ENCODE results near the gene SHISA7. TPM values are rescaled to one million over a fixed set of nuclear protein-coding genes. Genes with fewer than 3 reads are reported as not detected.
"Not testable (repeated sequence)": the region's sequence is repeated elsewhere in the genome, so short reads cannot be mapped to it uniquely, and the experiment has no call there.

Gene SHISA7
- total and polyA plus RNA-seq, 2 experiments from 2014 or later = not detected

- Histone ChIP-seq H3K9me3 (ENCODE audit: low read depth) (no peaks in the 10 kb centered on the region), H3K4me1 (ENCODE audit: low read depth) (no peaks in the 10 kb centered on the region), H3K36me3 (no peaks in the 10 kb centered on the region), H3K27me3 (peaks cover 6% of the 10 kb centered on the region), H3K4me3 (no peak overlapping the region), H3K27ac (no peak overlapping the region)
- no peak for TF ChIP-seq CTCF (IDR thresholded peaks at IDR 0.05; ENCODE audit: low read depth, low read length)
- DNase-seq (ENCODE audit: low read depth in 1 of 2, low spot score in 1 of 2) = no peak
Observed at GRCh38 chr19:55419103-55419502, 24.0 kb downstream of the SHISA7 start.

GRCh38 chr19:55418185-55418584 is 24.9 kb downstream of the SHISA7 start:
- Histone ChIP-seq H3K36me3 (no peaks in the 10 kb centered on the region), H3K27ac (no peak overlapping the region), H3K4me1 (ENCODE audit: low read depth) (no peaks in the 10 kb centered on the region), H3K4me3 (no peak overlapping the region), H3K9me3 (ENCODE audit: low read depth) (no peaks in the 10 kb centered on the region), H3K27me3 (peaks cover 6% of the 10 kb centered on the region)
- TF ChIP-seq CTCF (IDR thresholded peaks at IDR 0.05; ENCODE audit: low read depth, low read length) = peak; percentile 73
- peak; percentile 85 to 88 for DNase-seq (ENCODE audit: low read depth in 1 of 2, low spot score in 1 of 2)

- no peak for TF ChIP-seq CTCF (IDR thresholded peaks at IDR 0.05; ENCODE audit: low read depth, low read length)
- DNase-seq (ENCODE audit: low read depth in 1 of 2, low spot score in 1 of 2) = no peak
- no peaks in the 10 kb centered on the region for H3K27me3 ChIP-seq
- no peak overlapping the region for H3K27ac ChIP-seq
- no peak overlapping the region for H3K4me3 ChIP-seq
- H3K9me3 ChIP-seq (ENCODE audit: low read depth) = no peaks in the 10 kb centered on the region
- no peaks in the 10 kb centered on the region for H3K4me1 ChIP-seq (ENCODE audit: low read depth)
- peaks cover 12% of the 10 kb centered on the region for H3K36me3 ChIP-seq
Observed at GRCh38 chr19:55410168-55410567, 32.9 kb downstream of the SHISA7 start.

- H3K9me3 ChIP-seq (ENCODE audit: low read depth) = not testable (repeated sequence)
Observed at GRCh38 chr19:55409179-55409578, 33.9 kb downstream of the SHISA7 start.

GRCh38 chr19:55408533-55408872 is 34.6 kb downstream of the SHISA7 start:
- Histone ChIP-seq H3K4me1 (ENCODE audit: low read depth) (no peaks in the 10 kb centered on the region), H3K27ac (peak overlapping the region; percentile 97), H3K9me3 (ENCODE audit: low read depth) (no peaks in the 10 kb centered on the region), H3K36me3 (peaks cover 16% of the 10 kb centered on the region), H3K4me3 (peak overlapping the region; percentile 13), H3K27me3 (no peaks in the 10 kb centered on the region)
- TF ChIP-seq CTCF (IDR thresholded peaks at IDR 0.05; ENCODE audit: low read depth, low read length) = no peak
- DNase-seq (ENCODE audit: low read depth in 1 of 2, low spot score in 1 of 2) = no peak

More at GRCh38 chr19:55409179-55409578, 33.9 kb downstream of the SHISA7 start:
- H3K36me3 ChIP-seq = peaks cover 12% of the 10 kb centered on the region
- not testable (repeated sequence) for DNase-seq (ENCODE audit: low read depth in 1 of 2, low spot score in 1 of 2); H3K27me3 ChIP-seq; H3K27ac ChIP-seq; H3K4me3 ChIP-seq; H3K4me1 ChIP-seq (ENCODE audit: low read depth)

GRCh38 chr19:55407800-55408532 is 35.1 kb downstream of the SHISA7 start:
- Histone ChIP-seq H3K27ac (peak overlapping the region; percentile 97), H3K36me3 (peaks cover 20% of the 10 kb centered on the region), H3K27me3 (no peaks in the 10 kb centered on the region), H3K9me3 (ENCODE audit: low read depth) (no peaks in the 10 kb centered on the region), H3K4me1 (ENCODE audit: low read depth) (no peaks in the 10 kb centered on the region), H3K4me3 (peak overlapping the region; percentile 82)
- TF ChIP-seq CTCF (IDR thresholded peaks at IDR 0.05; ENCODE audit: low read depth, low read length) = no peak
- DNase-seq (ENCODE audit: low read depth in 1 of 2, low spot score in 1 of 2) = peak; percentile 100

- not testable (repeated sequence) for H3K9me3 ChIP-seq (ENCODE audit: low read depth); DNase-seq (ENCODE audit: low read depth in 1 of 2, low spot score in 1 of 2); H3K27me3 ChIP-seq; H3K4me1 ChIP-seq (ENCODE audit: low read depth)
- H3K36me3 ChIP-seq = peaks cover 25% of the 10 kb centered on the region
- H3K27ac ChIP-seq = peak within 1 kb of the TSS; percentile 97
- peak within 1 kb of the TSS; percentile 82 for H3K4me3 ChIP-seq
Observed at GRCh38 chr19:55407550-55407799, 35.6 kb downstream of the SHISA7 start, which contains the start of gene UBE2S. Gene UBE2S, minus strand, starts transcription at chr19:55407788. Its CDS starts 199 bp downstream, at chr19:55407589.
